Activated CD4-positive, alpha-beta T cell treated with anti-CD3 and anti-CD28 coated beads, Interleukin-2, amount 50 U/mL, for 48 hours (primary cell): ENCODE measurements around the gene DRP2.
"Not testable (repeated sequence)": the region's sequence is repeated elsewhere in the genome, so short reads cannot be mapped to it uniquely, and the experiment has no call there.

Source experiments
- DNase-seq, 2 experiments: peaks; one replicate each; pipeline ENCODE4 v3.0.0-alpha.2; 2020

DRP2 gene

GRCh38 chrX:101237041-101237440 is 17.5 kb downstream of the DRP2 start:
- DNase-seq: no peak

GRCh38 chrX:101241531-101241930 is 21.9 kb downstream of the DRP2 start:
- DNase-seq: no peak

GRCh38 chrX:101252634-101253033 is 33.0 kb downstream of the DRP2 start:
- no peak for DNase-seq

- no peak for DNase-seq
Measured at GRCh38 chrX:101257448-101258258, 38.1 kb downstream of the DRP2 start.

DNA sequence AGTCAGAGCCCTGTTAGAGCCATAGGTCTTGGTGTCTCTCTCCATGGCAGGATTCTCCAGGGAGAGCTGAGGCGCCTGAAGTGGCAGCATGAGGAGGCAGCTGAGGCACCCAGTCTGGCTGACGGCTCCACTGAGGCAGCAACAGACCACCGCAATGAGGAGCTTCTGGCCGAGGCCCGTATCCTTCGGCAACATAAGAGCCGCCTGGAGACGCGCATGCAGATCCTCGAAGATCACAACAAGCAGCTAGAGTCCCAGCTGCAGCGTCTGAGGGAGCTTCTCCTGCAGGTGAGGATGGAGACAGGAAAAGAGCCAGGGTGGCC is 38.6 kb downstream of the DRP2 start:
- DNase-seq: no peak

- DNase-seq: no peak
Measured at GRCh38 chrX:101260435-101260834, 40.8 kb downstream of the DRP2 start.

- DNase-seq: no peak
Measured at GRCh38 chrX:101262590-101262989, 43.0 kb downstream of the DRP2 start.

GRCh38 chrX:101263766-101264165 is 44.2 kb downstream of the DRP2 start:
- DNase-seq: no peak

GRCh38 chrX:101265869-101266428 is 46.4 kb downstream of the DRP2 start:
- no peak for DNase-seq

DNA sequence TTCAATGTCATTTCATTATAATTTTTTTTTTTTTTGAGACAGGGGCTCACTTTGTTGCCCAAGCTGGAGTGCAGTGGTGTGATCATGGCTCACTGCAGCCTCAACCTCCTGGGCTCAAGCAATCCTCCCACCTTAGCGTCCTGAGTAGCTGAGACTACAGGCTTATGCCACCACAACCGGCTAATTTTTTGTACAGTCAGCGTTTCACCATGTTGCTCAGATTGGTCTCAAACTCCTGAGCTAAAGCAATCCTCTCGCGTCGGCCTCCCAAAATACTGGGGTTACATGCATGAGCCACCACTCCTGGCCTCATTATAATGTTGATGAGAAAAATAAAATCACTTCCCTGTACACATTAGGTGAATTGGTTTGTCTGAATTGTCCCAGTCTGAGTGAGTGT is 54.6 kb downstream of the DRP2 start:
- no peak for DNase-seq

DNA sequence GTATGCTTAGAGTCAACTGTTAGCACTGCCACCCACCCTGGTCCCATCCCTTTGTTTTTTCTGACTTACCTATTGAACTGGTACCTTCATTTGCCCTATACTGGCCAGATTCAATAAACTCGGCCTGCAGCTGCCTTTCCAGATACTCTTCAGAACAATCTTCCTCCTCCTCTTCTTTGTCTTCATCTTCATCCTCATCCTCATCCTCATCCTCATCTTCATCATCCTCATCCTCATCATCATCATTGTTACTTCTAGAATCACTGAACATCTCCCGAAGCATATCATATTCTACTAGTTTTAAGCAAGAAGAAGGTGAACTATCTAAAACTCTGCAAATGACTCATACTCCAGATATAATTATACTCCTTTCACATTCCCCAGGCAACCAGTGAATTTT is 56.7 kb downstream of the DRP2 start:
- no peak for DNase-seq

- no peak for DNase-seq
Measured at GRCh38 chrX:101287402-101287801, 67.8 kb downstream of the DRP2 start.

GRCh38 chrX:101290957-101291603 is 71.5 kb downstream of the DRP2 start, which contains the start of gene TAF7L:
TAF7L (minus strand) TSS chrX:101291334; CDS start chrX:101287543, 3,791 bp downstream.
- no peak for DNase-seq

DNA sequence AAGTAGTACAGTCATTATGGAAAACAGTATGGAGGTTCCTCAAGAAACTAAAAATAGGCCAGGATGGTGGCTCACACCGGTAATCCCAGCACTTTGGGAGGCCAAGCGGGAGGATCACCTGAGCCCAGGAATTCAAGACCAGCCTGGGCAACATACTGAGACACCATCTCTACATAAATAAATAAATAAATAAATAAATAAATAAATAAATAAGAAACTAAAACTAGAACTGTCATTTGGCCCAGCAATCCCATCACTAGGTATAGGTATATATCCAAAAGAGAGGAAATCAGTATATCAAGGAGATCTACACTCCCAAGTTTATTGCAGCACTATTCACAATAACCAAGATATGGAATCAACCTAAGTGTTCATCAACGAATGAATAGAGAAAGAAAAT is 76.0 kb downstream of the DRP2 start:
- DNase-seq: not testable (repeated sequence)

DNA sequence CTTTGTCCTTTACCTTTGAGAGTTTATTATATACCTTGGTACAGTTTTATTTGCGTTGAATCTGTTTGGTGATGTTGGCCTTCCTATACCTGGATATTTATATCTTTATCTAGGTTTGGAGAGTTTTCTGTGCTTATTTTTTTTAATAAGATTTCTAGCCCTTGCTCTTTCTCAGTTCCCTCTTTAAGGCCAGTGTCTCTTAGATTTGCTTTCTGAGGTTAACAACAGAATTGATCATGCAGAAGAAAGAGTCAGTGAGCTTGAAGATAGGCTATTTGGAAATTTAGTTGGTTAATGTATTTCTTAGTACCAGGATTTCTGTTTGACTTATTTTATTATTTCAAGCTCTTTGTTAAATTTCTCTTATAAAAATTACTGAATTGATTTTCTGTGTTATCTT is 84.2 kb downstream of the DRP2 start:
- no peak for DNase-seq
